Activated CD8-positive, alpha-beta T cell treated with anti-CD3 and anti-CD28 coated beads for 36 hours (primary cell): Measurements from ENCODE around the gene KSR2. TPM values are rescaled to one million over a fixed set of nuclear protein-coding genes. Genes with fewer than 3 reads are reported as not detected.
"Not testable (repeated sequence)": the region's sequence is repeated elsewhere in the genome, so short reads cannot be mapped to it uniquely, and the experiment has no call there.

ENCODE experiments used
- ATAC-seq: fragments of 200-7000 bp; cut with Tn5 transposase; one replicate; pipeline ENCODE4 v1.10.0; 2021; ENCODE audit warnings: mild to moderate bottlenecking, moderate library complexity
- CTCF ChIA-PET: fragments of 350-600 bp; sonication (Branson Sonifier 250); formaldehyde crosslinking; loops from one replicate; lab custom pipeline; 2021; ENCODE audit warnings: antibody characterized with exemption; lab: Charles Lee
- POLR2A ChIA-PET: fragments of 350-600 bp; sonication (Branson Sonifier 250); formaldehyde crosslinking; loops from one replicate; lab custom pipeline; 2021; ENCODE audit warnings: antibody characterized with exemption; lab: Charles Lee
- DNase-seq: peaks from one replicate; pipeline ENCODE4 v3.0.0-alpha.2; 2020
- H3K27ac Mint-ChIP-seq: one replicate; pipeline ENCODE4 v1.8.0; 2021; ENCODE audit warnings: mild to moderate bottlenecking, mixed read lengths
- H3K27me3 Mint-ChIP-seq: one replicate; pipeline ENCODE4 v1.8.0; 2021; ENCODE audit warnings: mixed read lengths
- H3K36me3 Mint-ChIP-seq: one replicate; pipeline ENCODE4 v1.8.0; 2021; ENCODE audit warnings: low read depth, mixed read lengths
- H3K4me1 Mint-ChIP-seq: one replicate; pipeline ENCODE4 v1.8.0; 2021; ENCODE audit warnings: low read depth, mixed read lengths
- H3K4me3 Mint-ChIP-seq: one replicate; pipeline ENCODE4 v1.8.0; 2021; ENCODE audit warnings: mild to moderate bottlenecking, moderate library complexity, mixed read lengths
- H3K9me3 Mint-ChIP-seq: one replicate; pipeline ENCODE4 v1.8.0; 2021; ENCODE audit warnings: mixed read lengths
- intact Hi-C: fragments of 100-400 bp; cut with micrococcal nuclease; formaldehyde crosslinking; loops from one replicate; pipeline ENCODE4 v1.10.0; 2022
- total RNA-seq, 2 experiments: library from RNA; stranded (reverse); gene quantifications; one replicate each; pipeline ENCODE4 v1.2.3, GENCODE V29; 2021
- TF ChIP-seq, protein P1 (sequence below): fragments of 200-600 bp; IDR thresholded peaks from one replicate; pipeline ENCODE4 v1.8.0; 2022; ENCODE audit warnings: antibody characterized with exemption, mild to moderate bottlenecking

Gene KSR2
- total RNA-seq, 2 experiments from 2014 or later: 0.02 TPM; not detected in 1

DNA sequence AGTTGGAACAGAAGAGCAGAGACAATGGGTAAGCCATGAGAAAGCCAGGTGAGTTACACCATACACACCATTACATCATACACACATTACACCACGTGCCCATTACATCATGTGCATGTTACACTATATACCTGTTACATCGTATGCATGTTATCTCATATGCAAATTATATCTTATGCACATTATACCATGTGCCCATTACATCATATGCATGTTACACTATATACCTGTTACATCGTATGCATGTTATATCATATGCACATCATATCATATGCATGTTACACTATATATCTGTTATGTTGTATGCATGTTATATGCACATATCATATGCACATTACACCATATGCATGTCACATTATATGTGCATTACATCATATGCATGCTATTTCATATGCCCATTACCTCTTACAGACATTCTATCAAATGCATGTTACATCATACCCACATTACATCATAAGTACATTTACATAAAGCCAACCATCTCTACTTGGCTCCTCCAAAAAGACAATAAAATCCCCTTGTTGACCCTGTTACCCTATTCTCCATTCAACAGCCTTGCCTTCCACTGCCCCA lies 207.2 kb downstream of the KSR2 start:
- ATAC-seq (no peak), DNase-seq (no peak)
- no peak overlapping the region for H3K4me3 Mint-ChIP-seq
- TF ChIP-seq, protein P1, sequence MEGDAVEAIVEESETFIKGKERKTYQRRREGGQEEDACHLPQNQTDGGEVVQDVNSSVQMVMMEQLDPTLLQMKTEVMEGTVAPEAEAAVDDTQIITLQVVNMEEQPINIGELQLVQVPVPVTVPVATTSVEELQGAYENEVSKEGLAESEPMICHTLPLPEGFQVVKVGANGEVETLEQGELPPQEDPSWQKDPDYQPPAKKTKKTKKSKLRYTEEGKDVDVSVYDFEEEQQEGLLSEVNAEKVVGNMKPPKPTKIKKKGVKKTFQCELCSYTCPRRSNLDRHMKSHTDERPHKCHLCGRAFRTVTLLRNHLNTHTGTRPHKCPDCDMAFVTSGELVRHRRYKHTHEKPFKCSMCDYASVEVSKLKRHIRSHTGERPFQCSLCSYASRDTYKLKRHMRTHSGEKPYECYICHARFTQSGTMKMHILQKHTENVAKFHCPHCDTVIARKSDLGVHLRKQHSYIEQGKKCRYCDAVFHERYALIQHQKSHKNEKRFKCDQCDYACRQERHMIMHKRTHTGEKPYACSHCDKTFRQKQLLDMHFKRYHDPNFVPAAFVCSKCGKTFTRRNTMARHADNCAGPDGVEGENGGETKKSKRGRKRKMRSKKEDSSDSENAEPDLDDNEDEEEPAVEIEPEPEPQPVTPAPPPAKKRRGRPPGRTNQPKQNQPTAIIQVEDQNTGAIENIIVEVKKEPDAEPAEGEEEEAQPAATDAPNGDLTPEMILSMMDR: no peak
- peaks cover 7% of the 10 kb centered on the region for H3K9me3 Mint-ChIP-seq
- no peak overlapping the region for H3K27ac Mint-ChIP-seq
- peaks cover 1% of the 10 kb centered on the region for H3K27me3 Mint-ChIP-seq
- ChIA-PET POLR2A (no interaction called here), CTCF (no interaction called here)
- no peaks in the 10 kb centered on the region for H3K4me1 Mint-ChIP-seq
- H3K36me3 Mint-ChIP-seq: no peaks in the 10 kb centered on the region
- intact Hi-C loops: no loop called here

DNA sequence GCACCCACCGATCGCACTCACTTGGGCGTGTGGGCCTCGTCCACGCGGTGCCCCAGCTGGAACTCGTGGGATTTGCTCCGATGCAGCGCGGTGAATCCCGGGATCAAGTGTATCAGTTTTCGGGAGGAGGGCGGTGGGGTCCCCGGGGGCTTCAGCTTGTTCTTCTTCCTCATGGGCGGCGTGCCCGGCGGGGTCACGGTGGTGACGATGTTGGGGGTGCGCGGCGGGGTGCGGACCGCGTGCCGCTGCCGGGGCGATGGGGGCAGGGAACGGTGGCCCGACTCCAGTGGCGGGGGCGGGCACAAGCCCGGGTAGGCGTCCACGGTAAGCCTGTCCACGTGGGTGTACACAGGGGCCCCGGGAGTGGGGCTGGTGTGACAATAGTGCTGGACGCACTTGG lies 207.8 kb downstream of the KSR2 start:
- peaks cover 1% of the 10 kb centered on the region for H3K27me3 Mint-ChIP-seq
- H3K27ac Mint-ChIP-seq: no peak overlapping the region
- intact Hi-C loops: no loop called here
- no peak for DNase-seq
- no peaks in the 10 kb centered on the region for H3K36me3 Mint-ChIP-seq
- ChIA-PET POLR2A (no interaction called here), CTCF (no interaction called here)
- H3K9me3 Mint-ChIP-seq: peaks cover 2% of the 10 kb centered on the region
- no peaks in the 10 kb centered on the region for H3K4me1 Mint-ChIP-seq
- H3K4me3 Mint-ChIP-seq: no peak overlapping the region
- no peak for ATAC-seq
- TF ChIP-seq, protein P1: no peak

GRCh38 chr12:117750657-117751056 lies 218.1 kb downstream of the KSR2 start:
- peaks cover 2% of the 10 kb centered on the region for H3K27me3 Mint-ChIP-seq
- POLR2A ChIA-PET: no interaction called here
- H3K4me1 Mint-ChIP-seq: no peaks in the 10 kb centered on the region
- intact Hi-C loops: no loop called here
- H3K27ac Mint-ChIP-seq: no peak overlapping the region
- ATAC-seq: no peak
- no peaks in the 10 kb centered on the region for H3K36me3 Mint-ChIP-seq
- TF ChIP-seq, protein P1: no peak
- no peak for DNase-seq
- peaks cover 4% of the 10 kb centered on the region for H3K9me3 Mint-ChIP-seq
- H3K4me3 Mint-ChIP-seq: no peak overlapping the region
- CTCF ChIA-PET: no interaction called here

DNA sequence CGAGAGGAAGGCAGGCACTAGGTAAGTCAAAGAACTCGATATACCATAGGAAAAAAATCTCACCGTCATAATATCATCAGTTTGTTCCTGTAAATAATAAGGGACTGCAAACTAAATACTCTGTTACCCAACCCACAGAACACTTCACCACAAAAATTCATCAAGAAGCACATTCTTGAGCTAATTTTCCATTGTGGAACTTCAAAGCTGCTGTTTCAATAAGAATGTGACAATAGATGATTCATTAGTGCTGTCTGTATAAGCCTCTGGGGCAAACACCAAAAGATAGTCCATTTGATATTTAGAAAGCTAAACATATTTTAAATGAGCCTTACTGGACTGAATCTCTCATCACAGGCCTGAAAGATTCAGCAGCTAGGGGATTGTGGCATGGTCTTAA lies 219.4 kb downstream of the KSR2 start:
- Mint-ChIP-seq H3K9me3 (peaks cover 4% of the 10 kb centered on the region), H3K27me3 (peaks cover 4% of the 10 kb centered on the region), H3K4me1 (no peaks in the 10 kb centered on the region), H3K27ac (no peak overlapping the region), H3K36me3 (no peaks in the 10 kb centered on the region), H3K4me3 (no peak overlapping the region)
- ChIA-PET POLR2A (no interaction called here), CTCF (interaction anchor here (1.0 kb wide), 1 partner anchor 9 kb away, joined by 3 read pairs; no protein-coding TSS in a partner anchor)
- ATAC-seq (no peak), DNase-seq (no peak)
- intact Hi-C loops: no loop called here
- TF ChIP-seq, protein P1: no peak

GRCh38 chr12:117746358-117746757 lies 222.4 kb downstream of the KSR2 start:
- DNase-seq, H3K4me3 Mint-ChIP-seq, POLR2A ChIA-PET, CTCF ChIA-PET, ATAC-seq, H3K9me3 Mint-ChIP-seq, H3K27me3 Mint-ChIP-seq, H3K27ac Mint-ChIP-seq, intact Hi-C loops, H3K36me3 Mint-ChIP-seq, H3K4me1 Mint-ChIP-seq: not testable (repeated sequence)
